T follicular helper cell (primary cell): ENCODE results near the gene DOK7.

Experiments used
- DNase-seq: peaks from one replicate; pipeline ENCODE4 v3.0.0-alpha.2; 2020; ENCODE audit warnings: low read depth

Gene DOK7

DNA sequence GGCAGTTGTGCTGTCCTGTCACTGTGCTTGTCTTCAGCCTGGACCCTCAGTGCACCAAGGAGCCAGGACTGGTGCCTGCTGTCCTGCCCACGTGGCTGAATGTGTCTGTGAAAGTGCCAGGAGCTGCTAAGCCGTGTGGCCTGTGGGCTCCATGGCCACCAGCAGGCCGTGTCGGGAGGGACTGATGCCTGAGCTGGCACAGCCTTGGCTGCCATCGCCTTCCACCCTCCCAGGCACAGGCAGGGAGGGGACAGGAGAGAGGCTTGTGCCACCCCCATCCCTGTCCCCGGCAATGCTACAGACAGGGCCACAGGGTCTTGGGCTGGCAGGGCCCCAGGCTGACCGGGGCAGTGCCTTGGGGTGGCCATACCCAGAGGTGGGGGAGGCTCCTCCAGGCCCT, 24.8 kb downstream of the DOK7 start:
- DNase-seq, result no peak

DNA sequence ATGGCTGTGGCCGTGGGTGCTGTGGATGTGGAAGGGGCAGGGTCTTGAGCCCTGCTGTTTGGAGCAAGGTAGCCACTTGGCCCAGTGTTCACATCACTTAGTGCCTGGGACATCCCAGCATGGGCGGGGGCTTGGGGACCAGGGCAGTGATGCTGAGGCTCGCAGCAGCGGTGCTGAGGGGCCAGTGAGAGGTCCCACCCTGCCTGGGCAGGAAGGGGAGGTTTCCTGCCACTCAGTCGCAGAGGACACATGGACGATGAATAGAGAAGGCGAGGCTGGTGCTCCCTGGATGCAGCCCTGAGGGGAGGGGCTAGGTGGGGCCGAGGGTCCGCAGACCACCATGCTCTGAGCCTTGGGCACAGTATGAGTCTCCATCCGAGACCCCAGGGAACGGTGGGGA, 25.7 kb downstream of the DOK7 start:
- DNase-seq, result no peak

DNA sequence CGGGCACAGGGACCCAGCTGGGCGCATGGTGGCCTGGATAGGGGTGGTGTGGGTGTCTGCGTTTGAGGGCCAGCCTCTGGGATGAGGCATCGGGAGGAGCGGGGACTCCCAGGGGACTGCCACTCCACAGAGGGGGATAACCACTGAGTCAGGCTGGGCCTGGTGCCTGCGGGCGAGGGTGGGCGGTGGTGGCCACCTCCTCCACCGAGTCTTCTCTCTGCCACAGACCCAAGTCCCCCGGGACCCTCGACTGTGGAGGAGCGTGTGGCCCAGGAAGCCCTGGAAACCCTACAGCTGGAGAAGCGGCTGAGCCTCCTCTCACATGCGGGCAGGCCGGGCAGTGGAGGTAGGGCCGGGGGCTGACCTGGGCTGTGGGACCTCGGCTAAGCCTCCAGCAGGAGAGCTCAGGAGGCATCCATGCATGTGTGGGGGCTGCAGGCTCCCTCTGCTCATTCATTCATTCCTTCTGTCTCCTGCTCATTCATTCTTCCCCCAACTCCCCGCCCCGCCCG, 26.4 kb downstream of the DOK7 start:
- no peak for DNase-seq

DNA sequence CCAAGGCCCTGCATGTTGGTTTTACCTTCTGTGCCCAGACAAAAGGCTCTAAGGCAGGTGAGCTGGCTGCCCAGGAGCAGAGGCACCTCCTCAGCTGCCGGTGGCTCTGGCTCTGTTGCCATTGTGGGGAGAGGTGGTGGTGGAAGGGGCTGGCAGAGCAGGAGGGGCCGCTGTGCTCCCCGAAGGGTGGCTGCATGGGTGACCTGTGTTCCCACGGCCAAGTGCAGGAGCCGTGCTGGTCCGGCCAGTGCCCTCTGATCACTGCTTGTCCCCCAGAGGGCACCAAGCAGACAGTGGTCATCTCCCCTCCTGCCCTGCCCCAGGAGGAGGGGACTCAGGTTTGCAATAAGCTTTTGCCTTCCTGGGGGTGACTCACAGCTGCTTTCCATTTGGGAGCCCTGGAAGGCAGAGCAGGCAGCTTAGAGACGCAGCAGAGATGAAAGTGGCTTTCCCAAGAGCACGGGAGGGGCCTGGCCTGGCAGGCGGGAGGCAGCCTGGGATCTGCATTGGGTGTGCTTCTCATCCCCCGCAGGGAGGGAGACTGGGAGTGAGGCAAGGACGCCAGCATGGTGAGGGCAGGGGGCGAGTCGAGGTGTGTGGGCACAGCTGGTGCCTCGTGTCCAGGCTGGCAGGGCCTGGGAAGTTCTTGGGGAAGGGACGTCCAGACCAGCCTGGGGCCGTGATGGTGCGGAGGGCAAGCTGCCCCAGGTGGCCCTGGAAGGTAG, 28.7 kb downstream of the DOK7 start:
- DNase-seq, result no peak

DNA sequence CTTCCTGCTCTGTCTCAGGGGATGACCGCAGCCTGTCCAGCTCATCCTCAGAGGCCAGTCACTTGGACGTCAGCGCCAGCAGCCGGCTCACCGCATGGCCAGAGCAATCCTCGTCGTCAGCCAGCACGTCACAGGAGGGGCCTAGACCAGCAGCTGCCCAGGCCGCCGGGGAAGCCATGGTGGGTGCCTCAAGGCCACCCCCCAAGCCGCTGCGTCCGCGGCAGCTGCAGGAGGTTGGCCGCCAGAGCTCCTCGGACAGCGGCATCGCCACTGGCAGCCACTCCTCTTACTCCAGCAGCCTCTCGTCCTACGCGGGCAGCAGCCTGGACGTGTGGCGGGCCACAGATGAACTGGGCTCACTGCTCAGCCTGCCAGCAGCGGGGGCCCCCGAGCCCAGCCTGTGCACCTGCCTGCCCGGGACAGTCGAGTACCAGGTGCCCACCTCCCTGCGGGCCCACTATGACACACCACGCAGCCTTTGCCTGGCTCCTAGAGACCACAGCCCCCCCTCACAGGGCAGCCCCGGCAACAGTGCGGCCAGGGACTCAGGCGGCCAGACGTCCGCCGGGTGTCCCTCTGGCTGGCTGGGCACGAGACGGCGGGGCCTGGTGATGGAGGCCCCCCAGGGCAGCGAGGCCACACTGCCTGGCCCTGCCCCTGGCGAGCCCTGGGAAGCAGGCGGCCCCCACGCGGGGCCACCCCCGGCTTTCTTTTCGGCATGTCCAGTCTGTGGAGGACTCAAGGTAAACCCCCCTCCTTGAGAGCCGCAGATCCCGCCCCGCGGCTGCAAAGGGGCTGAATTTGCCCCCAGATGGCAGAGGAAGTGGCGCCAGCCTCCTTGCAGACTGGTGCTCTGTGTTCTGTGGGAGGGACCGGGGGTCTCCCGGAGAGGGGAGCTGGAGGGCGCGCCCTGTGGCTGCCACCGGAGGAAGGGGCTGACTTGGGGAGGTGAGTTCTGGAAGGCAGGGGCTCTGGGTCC, 29.9 kb downstream of the DOK7 start:
- no peak for DNase-seq

DNA sequence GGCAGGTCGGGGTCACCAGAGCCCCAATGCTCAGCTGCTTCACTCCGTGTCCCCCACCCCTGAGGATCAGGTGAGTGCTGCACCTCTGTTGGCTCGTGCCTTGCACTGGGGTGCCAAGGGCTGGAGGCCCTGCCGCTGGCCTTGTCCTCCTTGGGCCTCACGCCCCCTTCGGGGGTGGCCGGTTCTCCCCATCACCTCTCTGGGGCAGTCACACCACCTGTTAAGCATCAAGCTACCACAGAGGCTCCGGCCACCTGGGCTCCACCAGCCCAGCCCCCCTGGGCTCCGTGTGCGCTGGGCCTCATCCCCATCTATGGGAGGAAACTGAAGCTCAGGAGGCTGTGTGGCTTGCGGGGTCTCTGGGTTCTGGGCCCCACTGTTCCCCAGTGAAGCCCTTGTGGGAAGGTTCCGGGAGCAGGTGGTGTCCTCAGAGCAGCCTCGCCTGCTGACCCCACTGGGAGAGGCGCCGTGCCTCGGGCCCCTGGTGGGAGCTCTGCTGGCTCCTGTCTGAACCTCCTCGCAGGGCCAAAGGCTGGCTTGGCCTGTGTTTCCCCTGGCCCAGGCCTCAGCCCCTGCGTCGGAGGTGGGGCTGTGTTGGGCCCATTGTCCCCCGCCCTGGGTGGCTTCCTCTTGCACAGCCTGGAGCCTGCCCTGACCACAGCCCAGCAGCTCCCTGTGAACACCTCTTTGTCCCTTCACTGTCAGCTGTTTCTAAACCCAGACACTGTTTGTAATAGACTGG, 30.8 kb downstream of the DOK7 start:
- DNase-seq, result no peak

DNA sequence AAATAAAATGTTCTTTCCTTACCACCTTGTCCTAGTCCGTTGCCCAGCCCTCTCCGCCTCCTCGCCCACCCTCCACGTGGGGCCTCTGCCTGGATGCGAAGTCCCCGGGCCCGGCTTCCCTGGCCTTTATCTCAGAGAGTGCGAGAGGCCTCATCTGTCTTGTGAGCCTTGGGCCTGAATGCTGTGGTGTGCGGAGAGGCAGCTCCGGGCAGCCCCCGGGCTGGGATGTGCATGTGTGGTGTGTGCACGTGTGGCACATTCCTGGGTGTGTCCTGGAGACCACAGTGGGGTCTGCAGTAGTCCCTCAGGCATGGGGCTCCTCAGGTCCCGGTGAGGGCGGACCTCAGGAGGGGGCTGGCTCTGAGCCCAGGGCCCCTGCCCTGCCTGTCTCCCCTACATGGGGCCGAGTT, 31.4 kb downstream of the DOK7 start:
- DNase-seq, result no peak

DNA sequence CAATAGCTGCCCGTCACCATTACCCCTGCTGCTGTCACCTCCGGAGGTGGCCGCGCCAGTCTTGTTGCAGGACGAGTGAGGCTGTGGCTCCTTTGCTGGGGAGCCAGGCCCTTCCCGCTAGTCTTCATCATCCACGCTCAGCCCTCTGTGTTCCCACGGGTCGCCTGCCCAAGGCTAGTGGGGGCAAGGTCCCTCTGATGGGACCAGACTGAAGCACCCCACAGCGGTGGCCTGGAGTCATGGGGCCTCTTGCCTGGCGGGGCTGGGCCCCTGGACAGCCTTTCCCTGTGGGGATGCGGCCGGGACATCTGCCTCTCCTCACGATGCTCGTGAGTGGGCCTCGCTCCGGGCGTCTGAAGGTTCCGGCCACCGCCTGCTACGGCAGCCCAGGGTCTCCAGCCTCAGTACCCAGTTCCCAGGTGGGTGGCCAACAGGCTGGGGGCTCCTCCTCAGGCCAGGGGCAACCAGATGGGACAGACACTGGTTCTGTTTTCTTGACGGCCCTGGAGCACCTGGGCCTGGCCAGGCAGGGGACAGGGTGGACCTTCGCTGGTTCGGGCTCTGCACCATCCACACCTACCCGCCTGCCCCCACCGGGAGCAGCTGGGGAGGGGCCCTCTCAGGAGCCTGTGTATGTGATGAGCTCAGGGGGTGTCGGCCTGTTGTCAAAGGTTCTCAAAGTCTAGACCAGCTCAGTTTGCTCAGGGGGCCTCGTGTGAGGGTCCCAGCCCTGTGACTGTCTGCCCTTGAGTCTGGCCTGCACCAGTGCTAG, 32.3 kb downstream of the DOK7 start:
- no peak for DNase-seq

DNA sequence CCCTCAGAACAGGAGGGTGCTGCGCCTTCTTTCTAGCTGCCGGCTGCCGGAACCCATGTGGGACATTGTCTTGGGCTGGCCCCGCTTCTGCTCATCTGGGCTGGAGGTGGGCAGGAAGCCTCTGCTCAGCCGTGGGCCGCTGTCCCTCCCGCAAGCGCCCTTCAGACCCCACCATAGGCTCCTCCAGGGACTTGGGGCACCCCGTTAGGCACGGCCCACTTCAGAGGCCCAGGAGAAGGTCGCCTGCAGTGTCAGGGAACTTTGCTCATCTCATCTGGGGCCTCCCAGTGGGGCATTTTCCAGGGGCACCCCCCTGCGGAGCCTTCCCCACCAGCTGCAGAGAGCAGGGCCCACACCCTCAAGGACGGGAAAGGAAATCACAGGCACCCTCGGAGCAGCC, 32.9 kb downstream of the DOK7 start:
- no peak for DNase-seq

DNA sequence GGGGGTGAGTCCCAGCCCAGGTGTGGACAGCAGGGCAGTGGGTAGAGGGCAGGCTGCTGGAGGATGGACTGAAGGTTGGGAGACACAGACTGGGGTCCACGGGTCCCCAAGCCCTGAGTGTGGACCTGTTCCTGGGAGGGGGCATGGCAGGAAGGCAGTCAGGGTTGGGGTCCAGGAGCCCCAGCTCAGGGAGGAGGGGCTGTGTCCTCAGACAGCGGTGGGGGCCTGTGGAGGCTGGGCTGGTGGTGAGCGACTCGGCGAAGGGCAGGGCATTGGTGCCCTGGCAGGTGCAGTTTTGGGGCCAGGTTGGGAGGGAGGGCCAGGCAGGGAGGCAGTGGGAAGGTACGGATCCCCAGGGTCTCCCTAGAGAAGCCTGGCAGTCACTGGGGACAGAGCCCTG, 34.0 kb downstream of the DOK7 start:
- DNase-seq, result no peak

DNA sequence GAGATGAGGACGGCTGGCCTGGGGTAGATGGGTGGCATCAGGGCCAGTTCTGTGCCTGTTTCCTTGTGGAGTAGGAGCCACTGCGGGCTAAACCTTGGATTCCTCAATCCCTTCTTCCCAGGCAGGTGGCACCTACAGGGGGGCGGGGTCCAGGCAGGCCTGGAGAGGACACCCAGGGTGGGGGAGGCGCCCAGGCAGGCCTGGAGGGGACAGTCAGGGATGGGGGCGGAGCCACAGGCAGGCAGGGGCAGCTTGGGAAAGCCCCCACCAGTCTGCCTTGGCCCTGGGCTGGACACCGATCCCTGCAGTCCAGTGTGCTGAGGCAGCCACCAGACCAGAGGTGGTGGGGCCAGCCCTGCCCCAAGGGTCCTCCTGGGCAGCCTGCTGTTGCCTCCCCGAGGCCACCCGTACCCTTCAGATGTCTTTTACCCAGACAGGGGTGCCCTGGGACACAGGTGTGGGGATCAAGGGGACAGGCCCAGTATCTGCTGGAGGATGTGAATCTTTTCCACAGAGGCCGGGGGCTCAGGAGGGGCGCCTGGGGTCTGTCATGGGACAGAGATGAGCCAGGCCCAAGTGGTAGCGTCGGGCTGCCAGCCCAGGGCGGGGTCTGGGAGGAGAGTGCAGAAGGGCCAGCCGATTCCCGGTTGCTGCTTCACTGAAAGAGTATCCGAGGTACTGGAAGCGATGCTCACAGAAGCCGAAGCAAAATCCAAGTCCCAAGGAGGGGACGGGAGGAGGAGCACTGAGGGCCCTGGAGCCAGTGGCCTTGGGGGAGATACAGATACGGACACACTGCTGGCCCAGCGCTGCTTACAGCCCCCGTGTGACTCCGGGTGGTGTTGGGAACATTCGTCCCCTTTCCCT, 34.6 kb downstream of the DOK7 start:
- no peak for DNase-seq

DNA sequence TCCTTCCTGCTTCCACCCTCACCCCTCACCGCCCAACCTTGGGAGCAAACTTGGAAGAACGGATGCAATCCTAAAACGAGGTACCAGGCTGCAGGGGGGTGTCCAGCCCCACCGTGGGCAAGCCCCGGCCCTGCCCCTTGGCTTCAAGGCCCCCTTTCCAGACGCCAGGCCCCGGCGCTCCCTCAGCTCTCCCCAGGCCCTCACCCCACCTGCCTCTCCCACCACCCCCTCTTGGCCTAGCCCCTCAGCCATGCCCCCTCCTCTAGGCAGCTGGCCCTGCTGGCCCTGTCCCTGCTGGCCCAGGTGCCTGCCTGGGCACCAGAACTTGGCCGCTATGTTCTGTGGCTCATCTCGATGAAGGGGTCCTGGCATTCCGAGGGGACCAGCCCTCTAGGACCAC, 35.3 kb downstream of the DOK7 start:
- DNase-seq, result no peak

DNA sequence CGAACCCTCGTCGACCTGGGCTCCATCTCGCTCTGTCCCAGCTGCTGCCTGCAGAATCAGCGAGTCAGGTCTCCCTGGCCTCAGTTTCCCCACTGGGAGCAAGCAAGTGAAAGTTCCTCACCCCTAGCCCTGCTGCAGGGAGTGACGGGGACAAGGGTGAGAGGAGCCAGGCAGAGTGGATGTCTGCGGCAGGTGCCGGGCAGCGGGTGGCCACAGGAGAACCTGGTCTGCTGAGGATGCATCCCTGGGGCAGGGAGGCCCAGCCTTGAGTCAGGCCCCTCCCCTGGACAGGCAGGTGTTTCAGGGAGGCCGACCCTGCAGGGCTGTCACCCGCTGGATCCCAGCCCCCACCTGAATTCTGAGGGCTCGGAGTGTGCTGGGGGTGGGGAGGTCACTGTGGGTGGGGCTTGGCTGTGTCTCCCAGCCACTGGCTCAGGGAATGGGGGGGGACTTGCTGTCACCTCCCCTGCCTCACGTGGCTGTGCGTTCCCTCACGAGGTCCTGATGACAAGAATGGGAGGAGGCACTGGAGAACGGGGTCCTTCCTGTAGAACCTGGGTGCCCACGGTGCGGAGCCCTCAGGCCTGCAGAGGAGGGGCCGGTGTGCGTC, 35.9 kb downstream of the DOK7 start:
- no peak for DNase-seq

DNA sequence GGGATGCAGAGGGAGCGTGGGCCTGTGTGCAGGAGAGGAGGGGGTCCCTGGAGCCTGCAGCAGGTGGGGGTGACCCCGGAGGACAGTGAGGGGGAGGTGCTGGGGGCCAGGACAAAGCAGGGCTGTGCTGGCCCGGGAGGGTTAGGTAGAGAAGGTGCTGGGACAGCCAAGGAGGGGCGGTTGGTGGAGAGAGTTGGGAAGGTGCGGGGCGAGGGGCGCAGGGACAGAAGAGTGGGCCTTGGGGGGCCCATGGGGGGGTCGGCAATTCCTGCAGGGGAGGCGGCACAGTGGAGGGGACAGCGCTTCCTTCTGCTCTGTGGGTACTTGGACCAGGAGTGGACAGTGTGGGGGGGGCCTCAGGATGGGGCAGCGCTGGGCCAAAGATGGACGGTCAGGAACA, 36.6 kb downstream of the DOK7 start:
- DNase-seq, result no peak

DNA sequence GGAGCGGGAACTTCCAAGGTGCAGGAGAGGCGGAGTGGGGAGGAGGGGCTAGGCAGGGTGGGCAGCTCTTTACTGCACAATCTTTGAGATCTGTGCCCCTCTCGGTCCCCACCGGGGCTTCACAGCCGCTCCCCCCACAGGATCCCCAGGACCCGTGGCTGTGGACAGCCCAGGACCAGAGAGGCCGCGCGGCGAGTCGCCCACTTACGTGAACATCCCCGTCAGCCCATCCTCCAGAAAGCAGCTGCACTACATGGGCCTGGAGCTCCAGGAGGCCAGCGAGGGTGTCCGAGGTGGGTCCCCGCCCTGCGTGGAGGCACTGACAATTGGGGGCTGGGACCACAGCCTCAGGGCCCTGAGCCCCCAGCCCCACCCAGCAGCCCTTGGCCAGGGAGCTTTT, 37.0 kb downstream of the DOK7 start:
- no peak for DNase-seq

DNA sequence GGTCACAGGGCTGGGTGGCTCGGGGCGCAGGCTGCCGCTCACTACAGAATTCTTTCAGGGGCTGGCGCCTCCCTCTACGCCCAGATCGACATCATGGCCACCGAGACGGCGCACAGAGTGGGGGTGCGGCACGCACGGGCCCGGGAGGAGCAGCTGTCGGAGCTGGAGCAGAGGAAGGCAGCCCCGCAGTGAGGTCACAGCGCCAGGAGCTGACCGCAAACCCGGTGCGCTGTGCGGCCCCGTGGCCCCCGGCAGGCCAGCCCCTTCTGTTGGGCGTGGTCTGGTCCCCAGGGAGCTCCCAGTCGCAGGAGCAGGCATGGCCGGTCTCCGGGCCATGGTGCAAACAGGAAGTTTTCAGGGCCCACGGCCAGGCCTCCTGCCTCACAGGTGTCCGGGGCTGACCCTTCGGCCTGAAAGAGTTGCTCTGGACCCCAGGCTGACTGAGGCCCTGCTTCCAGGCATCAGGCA, 37.6 kb downstream of the DOK7 start:
- no peak for DNase-seq

DNA sequence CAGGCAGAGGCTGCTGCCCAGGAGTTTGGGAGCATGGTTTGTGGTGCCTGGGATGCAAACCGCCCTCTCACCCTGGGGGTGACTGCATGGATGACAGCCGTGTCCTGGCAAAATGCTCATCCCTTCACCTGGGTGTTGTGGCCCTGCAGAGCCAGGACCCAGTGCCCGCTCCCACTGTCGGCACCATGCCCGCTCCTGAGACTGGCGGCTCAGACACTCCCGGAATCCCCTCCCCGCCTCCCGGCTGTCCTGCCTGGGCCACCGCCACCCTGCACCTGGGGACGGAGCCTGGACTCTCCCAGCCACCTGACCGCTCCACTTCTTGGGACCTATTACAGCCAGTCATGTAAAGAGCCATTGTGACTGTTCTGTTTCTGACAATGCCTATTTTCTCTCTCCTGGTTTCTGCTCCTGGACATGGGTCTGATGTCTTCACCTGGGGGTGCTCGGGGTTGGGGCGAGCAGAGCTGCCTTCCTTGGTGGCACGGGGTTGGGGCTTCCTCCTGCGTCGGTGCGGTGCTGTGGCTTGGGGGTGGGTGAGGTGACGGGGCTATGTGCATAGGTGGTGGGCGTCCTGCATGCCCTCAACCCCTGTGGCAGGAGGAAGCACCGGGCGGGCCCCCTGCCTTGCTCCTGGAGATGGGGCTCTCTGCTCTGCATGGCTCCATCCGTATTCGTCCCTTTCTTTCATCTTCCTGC, 38.2 kb downstream of the DOK7 start:
- no peak for DNase-seq

DNA sequence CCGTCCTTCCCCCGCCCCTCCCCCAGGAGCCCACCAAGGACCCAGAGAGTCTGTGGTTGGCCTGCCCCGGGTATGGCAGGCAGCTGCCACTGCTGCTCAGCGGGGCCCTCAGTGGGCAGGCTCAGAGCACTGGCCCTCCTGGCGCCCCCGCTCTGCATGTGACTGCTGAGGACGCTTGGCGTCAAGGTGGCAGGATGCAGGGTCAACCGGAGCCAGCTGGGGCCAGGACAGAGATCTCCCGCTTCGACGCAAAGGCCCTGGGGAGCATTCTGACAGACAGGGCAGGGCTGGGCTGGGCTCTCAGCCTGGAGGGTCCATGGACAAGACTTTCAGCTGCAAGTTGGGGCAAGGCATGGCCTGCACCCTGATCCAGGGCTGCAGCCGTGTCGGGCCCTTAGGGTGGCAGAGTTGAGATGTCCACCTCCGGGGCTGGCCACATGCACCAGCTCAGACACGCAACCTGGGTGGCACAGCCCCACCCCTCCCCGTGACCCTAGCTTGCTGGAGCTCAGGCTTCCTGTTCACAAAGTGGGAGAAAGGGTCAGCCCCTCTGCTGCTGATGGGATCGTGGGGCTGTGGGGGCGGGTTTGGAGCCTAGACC, 38.8 kb downstream of the DOK7 start:
- DNase-seq, result no peak
